ENCODE data around the gene PEAR1. TPM values are rescaled to one million over a fixed set of nuclear protein-coding genes. Genes with fewer than 3 reads are reported as not detected.

Gene PEAR1
- total and polyA plus RNA-seq, 8 donors: 1.2 to 16.3 (median 2.7) TPM

- intact Hi-C loops (cut with DNase I; ENCODE audit: low total_unique reads): no loop called here
- Histone ChIP-seq H3K4me3 (no peak overlapping the region), H3K4me1 (no peaks in the 10 kb centered on the region), H3K27me3 (no peaks in the 10 kb centered on the region), H3K36me3 (peaks cover 68 to 97% (median 95%) of the 10 kb centered on the region in 4 donors), H3K9me3 (no peaks in the 10 kb centered on the region), H3K27ac (no peak overlapping the region)
- no peak for DNase-seq
- no peak for TF ChIP-seq EP300 (IDR thresholded peaks at IDR 0.05)
- TF ChIP-seq POLR2AphosphoS5 (IDR thresholded peaks at IDR 0.05): no peak
- no peak for TF ChIP-seq CTCF (IDR thresholded peaks at IDR 0.05)
- no peak for TF ChIP-seq POLR2A (IDR thresholded peaks at IDR 0.05)
- 82 to 93% (median 89%) methylated on average over 2 to 6 of the region's 6 CpGs for whole genome bisulfite sequencing, 5 donors
Observed at GRCh38 chr1:156959925-156960324, 66.4 kb downstream of the PEAR1 start.

- intact Hi-C loops (cut with DNase I; ENCODE audit: low total_unique reads): no loop called here
- Histone ChIP-seq H3K4me1 (no peaks in the 10 kb centered on the region), H3K4me3 (no peak overlapping the region), H3K36me3 (peaks cover 51 to 96% (median 94%) of the 10 kb centered on the region in 4 donors), H3K9me3 (no peaks in the 10 kb centered on the region), H3K27ac (no peak overlapping the region), H3K27me3 (no peaks in the 10 kb centered on the region)
- WGBS, 5 donors: 69 to 80% (median 73%) methylated on average over 4 of the region's 4 CpGs
- DNase-seq: no peak
- TF ChIP-seq POLR2AphosphoS5 (IDR thresholded peaks at IDR 0.05): no peak
- TF ChIP-seq EP300 (IDR thresholded peaks at IDR 0.05): no peak
- no peak for TF ChIP-seq POLR2A (IDR thresholded peaks at IDR 0.05)
- TF ChIP-seq CTCF (IDR thresholded peaks at IDR 0.05): no peak
Observed at GRCh38 chr1:156961709-156962108, 68.2 kb downstream of the PEAR1 start.

- WGBS, 5 donors: 48 to 56% (median 53%) methylated on average over 3 of the region's 3 CpGs
- intact Hi-C loops (cut with DNase I; ENCODE audit: low total_unique reads): no loop called here
- no peak overlapping the region for H3K4me3 ChIP-seq
- H3K9me3 ChIP-seq: no peaks in the 10 kb centered on the region
- H3K27me3 ChIP-seq: no peaks in the 10 kb centered on the region
- TF ChIP-seq POLR2AphosphoS5 (IDR thresholded peaks at IDR 0.05) (no peak), CTCF (IDR thresholded peaks at IDR 0.05) (no peak), EP300 (IDR thresholded peaks at IDR 0.05) (no peak), POLR2A (IDR thresholded peaks at IDR 0.05) (no peak)
- peaks cover 0 to 6% (median 0%) of the 10 kb centered on the region in 4 donors for H3K4me1 ChIP-seq
- H3K27ac ChIP-seq: peak overlapping the region in 1 of 5 donors; percentile 39
- peaks cover 40 to 94% (median 91%) of the 10 kb centered on the region in 4 donors for H3K36me3 ChIP-seq
- peak in 1 of 2 donors; percentile 45 for DNase-seq
Observed at GRCh38 chr1:156963621-156964020, 70.1 kb downstream of the PEAR1 start.

- H3K4me3 ChIP-seq: no peak overlapping the region
- peaks cover 36 to 94% (median 90%) of the 10 kb centered on the region in 4 donors for H3K36me3 ChIP-seq
- no peak for TF ChIP-seq POLR2AphosphoS5 (IDR thresholded peaks at IDR 0.05)
- TF ChIP-seq EP300 (IDR thresholded peaks at IDR 0.05): no peak
- TF ChIP-seq POLR2A (IDR thresholded peaks at IDR 0.05): no peak
- no peak for TF ChIP-seq CTCF (IDR thresholded peaks at IDR 0.05)
- peaks cover 0 to 11% (median 5%) of the 10 kb centered on the region in 4 donors for H3K4me1 ChIP-seq
- H3K27ac ChIP-seq: no peak overlapping the region
- intact Hi-C loops (cut with DNase I; ENCODE audit: low total_unique reads): no loop called here
- 91 to 96% (median 95%) methylated on average over 2 of the region's 2 CpGs for WGBS, 5 donors
- H3K27me3 ChIP-seq: no peaks in the 10 kb centered on the region
- no peak for DNase-seq
- H3K9me3 ChIP-seq: no peaks in the 10 kb centered on the region
Observed at GRCh38 chr1:156964441-156964840, 70.9 kb downstream of the PEAR1 start.

Small RNAs within 50 kb of the gene (small RNA-seq; reads per million reads assigned to genes)
- gene MIR765: 0 reads per million in 4 donors

Other genes starting within 250 kb of the PEAR1 start
- gene NES, start 216.3 kb upstream of the PEAR1 start, total RNA-seq: 10 to 100 TPM in 2 of 5 donors, 1 to 10 TPM in 3; 3.2 to 22.3 (median 8.9) TPM
- gene NES, start 216.3 kb upstream of the PEAR1 start, polyA plus RNA-seq: 1 to 10 TPM; 1.7 to 9.0 (median 3.2) TPM
- 1 to 10 TPM in 1 of 5 donors, under 1 TPM in 1, not detected in 3; 0.72 to 2.0 TPM for gene CRABP2, start 188.1 kb upstream of the PEAR1 start, total RNA-seq
- 100 to 1,000 TPM in 1 of 3 donors, 1 to 10 TPM in 2; 6.9 to 207 (median 7.5) TPM for gene CRABP2, start 188.1 kb upstream of the PEAR1 start, polyA plus RNA-seq
- gene METTL25B, start 165.2 kb upstream of the PEAR1 start, total RNA-seq: 10 to 100 TPM; 15.2 to 90.2 (median 72.4) TPM
- 10 to 100 TPM; 31.0 to 50.2 (median 43.5) TPM for gene METTL25B, start 165.2 kb upstream of the PEAR1 start, polyA plus RNA-seq
- 10 to 100 TPM in 3 of 5 donors, 1 to 10 TPM in 2; 4.5 to 65.5 (median 24.3) TPM for gene ISG20L2, start 165.0 kb upstream of the PEAR1 start, total RNA-seq
- gene ISG20L2, start 165.0 kb upstream of the PEAR1 start, polyA plus RNA-seq: 10 to 100 TPM in 2 of 3 donors, 1 to 10 TPM in 1; 7.5 to 12.3 (median 11.0) TPM
- 10 to 100 TPM; 15.6 to 56.8 (median 33.3) TPM for gene MRPL24, start 152.6 kb upstream of the PEAR1 start, total RNA-seq
- gene MRPL24, start 152.6 kb upstream of the PEAR1 start, polyA plus RNA-seq: 100 to 1,000 TPM in 2 of 3 donors, 10 to 100 TPM in 1; 91.6 to 113 (median 111) TPM
- gene HDGF, start 142.0 kb upstream of the PEAR1 start, total RNA-seq: 100 to 1,000 TPM in 4 of 5 donors, 10 to 100 TPM in 1; 81.7 to 214 (median 163) TPM
- gene HDGF, start 142.0 kb upstream of the PEAR1 start, polyA plus RNA-seq: 100 to 1,000 TPM; 114 to 165 (median 144) TPM
- 10 to 100 TPM; 24.0 to 93.0 (median 76.4) TPM for gene PRCC, start 126.2 kb upstream of the PEAR1 start, total RNA-seq
- 10 to 100 TPM; 39.1 to 41.9 (median 40.1) TPM for gene PRCC, start 126.2 kb upstream of the PEAR1 start, polyA plus RNA-seq
- 10 to 100 TPM in 2 of 5 donors, under 1 TPM in 1, not detected in 2; 0.73 to 19.9 (median 11.6) TPM for gene SH2D2A, start 76.9 kb upstream of the PEAR1 start, total RNA-seq
- 1 to 10 TPM in 2 of 3 donors, under 1 TPM in 1; 0.61 to 1.6 (median 1.4) TPM for gene SH2D2A, start 76.9 kb upstream of the PEAR1 start, polyA plus RNA-seq
- under 1 TPM in 2 of 5 donors, not detected in 3; 0.18 to 0.29 TPM for gene INSRR, start 34.6 kb upstream of the PEAR1 start, total RNA-seq
- under 1 TPM; 0.15 to 0.75 (median 0.33) TPM for gene INSRR, start 34.6 kb upstream of the PEAR1 start, polyA plus RNA-seq
- gene NTRK1, start 32.9 kb upstream of the PEAR1 start, total RNA-seq: under 1 TPM in 2 of 5 donors, not detected in 3; 0.87 to 0.92 TPM
- gene NTRK1, start 32.9 kb upstream of the PEAR1 start, polyA plus RNA-seq: 1 to 10 TPM in 1 of 3 donors, under 1 TPM in 2; 0.23 to 1.2 (median 1.00) TPM
- gene LRRC71, start 26.9 kb downstream of the PEAR1 start, total RNA-seq: 1 to 10 TPM in 1 of 5 donors, not detected in 4; 2.2 TPM
- under 1 TPM in 1 of 3 donors, not detected in 2; 0.61 TPM for gene LRRC71, start 26.9 kb downstream of the PEAR1 start, polyA plus RNA-seq
- 100 to 1,000 TPM in 1 of 5 donors, 10 to 100 TPM in 4; 30.4 to 125 (median 36.5) TPM for gene ARHGEF11, start 152.0 kb downstream of the PEAR1 start, total RNA-seq
- 10 to 100 TPM in 1 of 3 donors, 1 to 10 TPM in 2; 6.6 to 11.5 (median 8.6) TPM for gene ARHGEF11, start 152.0 kb downstream of the PEAR1 start, polyA plus RNA-seq
- gene ETV3L, start 206.1 kb downstream of the PEAR1 start, total RNA-seq: not detected
- gene ETV3L, start 206.1 kb downstream of the PEAR1 start, polyA plus RNA-seq: not detected
- 10 to 100 TPM in 4 of 5 donors, 1 to 10 TPM in 1; 3.8 to 30.8 (median 18.7) TPM for gene ETV3, start 244.7 kb downstream of the PEAR1 start, total RNA-seq
- gene ETV3, start 244.7 kb downstream of the PEAR1 start, polyA plus RNA-seq: 1 to 10 TPM; 5.9 to 6.6 (median 6.5) TPM